HAP-1 (cell line): Measurements from ENCODE around the gene TCIRG1.

Source experiments
- DNase-seq, 2 experiments: peaks; one replicate each; pipeline ENCODE4 v3.0.0-alpha.2; 2016 to 2020; ENCODE audit warnings: low spot score in 2 of 2
- H3K27me3 ChIP-seq: fragments of 250-450 bp; sonication (Bioruptor Pico); 2 replicates; pipeline ENCODE4 v1.5.1; 2020; ENCODE audit warnings: low read depth, mild to moderate bottlenecking, moderate library complexity
- H3K36me3 ChIP-seq: fragments of 250-450 bp; sonication (Bioruptor Pico); replicated peaks from 2 replicates; pipeline ENCODE4 v1.5.1; 2020; ENCODE audit warnings: mild to moderate bottlenecking
- H3K4me1 ChIP-seq: fragments of 250-450 bp; sonication (Bioruptor Pico); 2 replicates; pipeline ENCODE4 v1.5.1; 2020; ENCODE audit warnings: mild to moderate bottlenecking
- H3K4me3 ChIP-seq: fragments of 250-450 bp; sonication (Bioruptor Pico); 2 replicates; pipeline ENCODE4 v1.5.1; 2020; ENCODE audit warnings: mild to moderate bottlenecking, moderate library complexity
- H3K9me3 ChIP-seq: fragments of 250-450 bp; sonication (Bioruptor Pico); 2 replicates; pipeline ENCODE4 v1.5.1; 2020; ENCODE audit warnings: mild to moderate bottlenecking, moderate library complexity
- in situ Hi-C: fragments of 300-500 bp; cut with MboI; formaldehyde crosslinking; loops from 3 replicates; pipeline ENCODE4 v1.14.3; 2020; ENCODE audit warnings: low sequenced_read_pairs, inconsistent platforms, mixed read lengths

TCIRG1 gene

GRCh38 chr11:68099474-68100405 is 60.9 kb downstream of the TCIRG1 start:
- Histone ChIP-seq H3K36me3 (no peaks in the 10 kb centered on the region; the same call in 1 of the 2 replicates), H3K27me3 (no peaks in the 10 kb centered on the region), H3K9me3 (no peaks in the 10 kb centered on the region), H3K4me1 (no peaks in the 10 kb centered on the region), H3K4me3 (no peak overlapping the region)
- in situ Hi-C loops = no loop called here
- DNase-seq = no peak
